Calu3 (cell line): ENCODE measurements around the gene PSKH1. TPM values are rescaled to one million over a fixed set of nuclear protein-coding genes. Genes with fewer than 3 reads are reported as not detected.

Experiments
- BruUV-seq: library from RNA; stranded (reverse); fragments of 400-500 nt; replicated peaks from 2 replicates; lab custom pipeline; 2021; lab: Mats Ljungman, UMichigan
- CTCF ChIA-PET: fragments of 300-600 bp; sonication (Branson Sonifier 250); formaldehyde crosslinking; loops from one replicate; lab custom pipeline; 2022; ENCODE audit warnings: antibody characterized with exemption; lab: Charles Lee
- DNase-seq: peaks from one replicate; pipeline ENCODE4 v3.0.0; 2022
- H3K27ac Mint-ChIP-seq: one replicate; pipeline ENCODE4 v1.8.0; 2022; ENCODE audit warnings: mixed read lengths; ENCODE audit not compliant: unreplicated experiment
- H3K27me3 Mint-ChIP-seq: one replicate; pipeline ENCODE4 v1.8.0; 2022; ENCODE audit warnings: mixed read lengths; ENCODE audit not compliant: unreplicated experiment
- H3K36me3 Mint-ChIP-seq: one replicate; pipeline ENCODE4 v1.8.0; 2022; ENCODE audit warnings: mild to moderate bottlenecking, moderate library complexity, mixed read lengths; ENCODE audit not compliant: insufficient read depth, unreplicated experiment
- H3K4me1 Mint-ChIP-seq: one replicate; pipeline ENCODE4 v1.8.0; 2022; ENCODE audit warnings: mild to moderate bottlenecking, low read depth, mixed read lengths; ENCODE audit not compliant: unreplicated experiment
- H3K4me3 Mint-ChIP-seq: one replicate; pipeline ENCODE4 v1.8.0; 2022; ENCODE audit warnings: mild to moderate bottlenecking, low read depth, moderate library complexity, mixed read lengths; ENCODE audit not compliant: unreplicated experiment
- H3K9me3 Mint-ChIP-seq: one replicate; pipeline ENCODE4 v1.8.0; 2022; ENCODE audit warnings: low read depth, mixed read lengths; ENCODE audit not compliant: unreplicated experiment
- CTCF ChIP-seq: fragments of 200-600 bp; IDR thresholded peaks from one replicate; pipeline ENCODE4 v1.8.0; 2022; ENCODE audit warnings: antibody characterized with exemption; ENCODE audit not compliant: unreplicated experiment
- intact Hi-C: fragments of 100-400 bp; cut with micrococcal nuclease; formaldehyde crosslinking; loops from one replicate; pipeline ENCODE4 v1.10.0; 2022; ENCODE audit not compliant: unreplicated experiment
- total RNA-seq: library from RNA; stranded (reverse); gene quantifications from 2 replicates; pipeline ENCODE4 v1.2.3, GENCODE V29; 2022

The PSKH1 gene
- total RNA-seq, 1 experiment from 2014 or later: 41.7 TPM

GRCh38 chr16:67951485-67951884 lies 58.4 kb downstream of the PSKH1 start:
- H3K4me1 Mint-ChIP-seq: peaks cover 9% of the 10 kb centered on the region
- intact Hi-C loops: no loop called here
- H3K27ac Mint-ChIP-seq: no peak overlapping the region
- TF ChIP-seq CTCF: no peak
- no peaks in the 10 kb centered on the region for H3K27me3 Mint-ChIP-seq
- H3K9me3 Mint-ChIP-seq: no peaks in the 10 kb centered on the region
- no peak for DNase-seq
- no peak overlapping the region for H3K4me3 Mint-ChIP-seq
- peaks cover 44% of the 10 kb centered on the region for H3K36me3 Mint-ChIP-seq
- CTCF ChIA-PET: no interaction called here
- BruUV-seq: no TSS peak

GRCh38 chr16:67953641-67954375 lies 60.8 kb downstream of the PSKH1 start:
- no peaks in the 10 kb centered on the region for H3K27me3 Mint-ChIP-seq
- DNase-seq: no peak
- peaks cover 26% of the 10 kb centered on the region for H3K36me3 Mint-ChIP-seq
- CTCF ChIA-PET: no interaction called here
- H3K9me3 Mint-ChIP-seq: no peaks in the 10 kb centered on the region
- no peaks in the 10 kb centered on the region for H3K4me1 Mint-ChIP-seq
- H3K4me3 Mint-ChIP-seq: no peak overlapping the region
- no peak for TF ChIP-seq CTCF
- intact Hi-C loops: no loop called here
- BruUV-seq: no TSS peak
- H3K27ac Mint-ChIP-seq: no peak overlapping the region

DNA sequence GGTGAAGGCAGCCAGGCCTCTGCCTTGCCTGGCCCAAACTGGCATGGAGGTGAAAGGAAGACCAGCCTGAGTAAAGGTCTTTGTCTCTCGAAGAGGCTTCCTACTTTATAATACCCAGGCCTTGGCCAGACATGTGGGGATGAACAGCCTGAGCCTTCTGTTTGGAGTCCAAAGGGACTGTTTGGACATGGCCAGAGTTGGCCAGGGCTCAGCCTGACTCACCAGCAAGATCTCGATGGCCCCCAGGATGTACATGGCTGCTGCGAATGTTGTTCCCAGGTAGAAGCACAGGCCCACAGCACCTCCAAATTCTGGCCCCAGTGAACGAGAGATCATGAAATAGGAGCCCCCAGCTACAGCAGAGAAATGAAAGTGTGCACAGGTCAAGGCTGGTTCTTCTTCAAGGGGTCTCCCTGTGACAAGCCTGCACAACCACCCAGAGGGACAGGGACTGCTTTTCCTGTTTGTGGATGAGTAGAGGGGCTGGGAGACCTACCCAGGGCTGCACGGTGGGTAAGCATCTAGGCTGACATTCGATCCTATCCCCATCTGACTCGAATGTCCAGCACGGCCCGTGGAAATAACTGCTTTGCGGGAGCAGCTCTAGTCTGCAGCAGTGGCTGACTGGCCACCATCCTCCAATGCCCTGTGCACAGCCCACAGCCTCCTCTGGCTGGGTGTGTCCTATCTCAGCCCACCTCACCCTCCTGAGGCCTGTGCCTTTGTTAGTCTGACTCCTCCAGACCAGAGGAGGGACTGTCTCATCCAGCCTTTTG lies 61.6 kb downstream of the PSKH1 start:
- Mint-ChIP-seq H3K27ac (no peak overlapping the region), H3K27me3 (no peaks in the 10 kb centered on the region), H3K4me3 (no peak overlapping the region), H3K36me3 (peaks cover 22% of the 10 kb centered on the region), H3K4me1 (no peaks in the 10 kb centered on the region), H3K9me3 (no peaks in the 10 kb centered on the region)
- no peak for DNase-seq
- TF ChIP-seq CTCF: no peak
- intact Hi-C loops: no loop called here
- BruUV-seq: no TSS peak
- CTCF ChIA-PET: no interaction called here

DNA sequence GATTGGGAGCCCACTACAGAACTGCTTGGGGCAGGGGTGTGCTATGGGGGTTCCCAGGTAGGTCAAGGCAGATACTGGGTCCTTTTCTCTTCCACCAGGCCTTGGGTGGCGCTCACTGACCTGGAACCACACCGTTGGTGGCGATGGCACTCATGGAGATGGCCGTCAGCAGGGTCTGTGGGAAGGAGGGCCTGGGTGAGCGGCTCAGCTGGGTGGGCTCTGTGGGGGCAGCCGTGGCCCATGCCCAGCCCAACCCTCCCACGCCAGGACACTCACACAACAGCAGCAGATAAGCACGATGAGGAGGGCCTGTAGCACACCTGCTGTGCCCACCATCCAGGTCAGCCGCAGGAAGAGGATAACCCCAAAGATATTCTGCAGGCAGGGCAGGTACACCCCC lies 64.6 kb downstream of the PSKH1 start:
- intact Hi-C loops: no loop called here
- Mint-ChIP-seq H3K36me3 (peaks cover 6% of the 10 kb centered on the region), H3K27me3 (no peaks in the 10 kb centered on the region), H3K9me3 (no peaks in the 10 kb centered on the region), H3K4me1 (no peaks in the 10 kb centered on the region), H3K27ac (no peak overlapping the region), H3K4me3 (no peak overlapping the region)
- DNase-seq: no peak
- TF ChIP-seq CTCF: no peak
- CTCF ChIA-PET: interaction anchor here (0.8 kb wide), 1 partner anchor 12 kb away, joined by 3 read pairs; no protein-coding TSS in a partner anchor
- no TSS peak for BruUV-seq
